Sigmoid colon (tissue), 7 donors: Measurements from ENCODE around the gene CENPV. TPM values are rescaled to one million over a fixed set of nuclear protein-coding genes. Genes with fewer than 3 reads are reported as not detected.
A peak's percentile ranks its signal among the peaks of the same experiment; 100 is the strongest.

Experiments
- DNase-seq: peaks from one replicate; pipeline ENCODE4 v3.0.0-alpha.2; 2019
- H3K27ac ChIP-seq, 4 donors: fragments of 200-600 bp; sonication (generic); one replicate each; pipeline ENCODE4 v1.5.1; 2016 to 2019; ENCODE audit warnings: mild to moderate bottlenecking in 1 of 4
- H3K27me3 ChIP-seq, 3 donors: fragments of 200-600 bp; sonication (generic); one replicate each; pipeline ENCODE4 v1.5.1; 2019; ENCODE audit warnings: mild to moderate bottlenecking in 1 of 3
- H3K36me3 ChIP-seq, 4 donors: fragments of 200-600 bp; sonication (generic); one replicate each; pipeline ENCODE4 v1.5.1; 2016 to 2019
- H3K4me1 ChIP-seq, 4 donors: fragments of 200-600 bp; sonication (generic); one replicate each; pipeline ENCODE4 v1.5.1; 2017 to 2019
- H3K4me3 ChIP-seq, 4 donors: fragments of 200-600 bp; sonication (generic); one replicate each; pipeline ENCODE4 v1.5.1; 2017 to 2019; ENCODE audit warnings: mild to moderate bottlenecking in 2 of 4, moderate library complexity in 1 of 4
- H3K9me3 ChIP-seq, 4 donors: fragments of 200-600 bp in 3 of 4; sonication (generic) in 3 of 4; one replicate each; pipeline versions ENCODE4 v1.5.1 to v1.6.1; 2013 to 2019
- EP300 ChIP-seq, 4 donors: sonication (generic); formaldehyde crosslinking; IDR thresholded peaks; one replicate each; pipeline ENCODE4 v1.6.1; 2017; ENCODE audit warnings: antibody characterized with exemption in 4 of 4
- POLR2A ChIP-seq, 2 donors: fragments of 450-650 bp; IDR thresholded peaks; one replicate each; pipeline ENCODE4 v1.6.1; 2016; ENCODE audit warnings: antibody characterized with exemption in 2 of 2, mild to moderate bottlenecking in 2 of 2, moderate library complexity in 2 of 2
- POLR2AphosphoS5 ChIP-seq, 4 donors: sonication (generic); formaldehyde crosslinking; IDR thresholded peaks; one replicate each; pipeline ENCODE4 v1.6.1; 2017; ENCODE audit warnings: antibody characterized with exemption in 4 of 4
- WGBS, 2 donors: extraction: QIAGEN DNeasy Blood & Tissue Kit; methylation state at CpG; one replicate each; pipeline ENCODE4 v1.1.7; 2013; 5-methylcytosine and 5-hydroxymethylcytosine counted together
- intact Hi-C: fragments of 100-400 bp; cut with DNase I; formaldehyde crosslinking; loops from one replicate; pipeline ENCODE4 v1.15.1; 2023
- polyA plus RNA-seq, 3 donors: library from polyadenylated mRNA; stranded (reverse); fragments of 200-250 nt; gene quantifications; one replicate each; pipeline ENCODE4 v1.2.3, GENCODE V29; 2013
- total RNA-seq, 4 donors: library from RNA; depleted of rRNA; stranded (reverse); fragments of >200 nt; gene quantifications; one replicate each; pipeline ENCODE4 v1.1.0, GENCODE V29; 2016
- TF ChIP-seq, protein P1 (sequence below), 4 experiments: fragments of 450-650 bp in 3 of 4; fragments of 200-600 bp in 1 of 4; IDR thresholded peaks; one replicate each; pipeline ENCODE4 v1.5.1; 2016 to 2019; ENCODE audit warnings: antibody characterized with exemption in 4 of 4, mild to moderate bottlenecking in 3 of 4, moderate library complexity in 2 of 4
- donor health status: healthy with polysubstance abuse.
- donor health status: Bipolar disorder and iron deficiency.
- donor health status: healthy.

The CENPV gene
- total and polyA plus RNA-seq, 7 donors: 12.8 to 62.5 (median 23.8) TPM

DNA sequence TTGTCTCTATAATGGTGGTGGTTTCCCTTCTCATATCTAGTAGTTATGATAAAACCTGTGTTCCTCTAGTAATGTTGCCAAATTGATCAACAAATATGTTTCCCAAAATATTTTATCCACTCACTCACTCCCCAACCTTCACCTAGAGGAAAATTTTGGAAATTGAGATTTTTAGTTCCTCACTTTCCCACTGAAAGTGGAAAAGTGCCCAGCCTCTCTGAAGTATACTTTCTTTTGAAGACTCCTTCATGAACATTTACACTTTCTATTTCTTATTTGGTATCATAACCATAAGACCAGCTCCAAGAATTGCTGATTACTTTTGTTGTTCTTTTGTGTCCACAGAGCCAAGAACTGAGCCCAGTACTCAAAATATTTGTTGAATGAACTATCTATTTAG, 5.1 kb upstream of the CENPV start:
- Histone ChIP-seq H3K9me3 (no peaks in the 10 kb centered on the region), H3K36me3 (no peaks in the 10 kb centered on the region), H3K27me3 (no peaks in the 10 kb centered on the region), H3K4me3 (no peak overlapping the region), H3K27ac (no peak overlapping the region), H3K4me1 (peaks cover 0 to 4% (median 2%) of the 10 kb centered on the region in 4 donors)
- DNase-seq: no peak
- no peak for TF ChIP-seq POLR2A (IDR thresholded peaks at IDR 0.05)
- TF ChIP-seq POLR2AphosphoS5 (IDR thresholded peaks at IDR 0.05): no peak
- intact Hi-C loops: no loop called here

DNA sequence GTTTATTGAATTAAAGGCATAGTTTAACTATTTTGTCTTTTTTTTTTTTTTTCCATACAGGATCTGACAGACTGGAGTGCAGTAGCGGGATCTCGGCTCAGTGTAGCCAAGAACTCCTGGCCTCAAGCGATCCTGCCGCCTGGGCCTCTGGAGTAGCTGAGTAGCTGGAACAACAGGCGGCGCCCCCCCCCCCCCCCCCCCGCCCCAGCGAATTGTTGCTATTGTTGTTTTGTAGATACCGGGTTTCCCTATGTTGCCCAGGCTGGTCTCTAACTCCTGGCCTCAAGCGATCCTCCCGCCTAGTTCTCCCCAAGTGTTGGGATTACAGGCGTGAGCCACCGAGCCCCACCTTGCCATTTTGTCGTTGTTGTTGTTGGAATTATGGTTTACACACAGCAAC, 1.3 kb upstream of the CENPV start:
- 93 to 98% methylated on average over 14 of the region's 14 CpGs for WGBS, 2 donors
- H3K27me3 ChIP-seq: no peaks in the 10 kb centered on the region
- intact Hi-C loops: loop anchor here (5.0 kb wide), 1 partner anchor 67 kb away; no protein-coding TSS in a partner anchor
- no peaks in the 10 kb centered on the region for H3K9me3 ChIP-seq
- peak; percentile 14 for DNase-seq
- H3K27ac ChIP-seq: no peak overlapping the region
- H3K4me3 ChIP-seq: no peak overlapping the region
- H3K4me1 ChIP-seq: peaks cover 0 to 14% (median 10%) of the 10 kb centered on the region in 4 donors
- no peaks in the 10 kb centered on the region for H3K36me3 ChIP-seq
- TF ChIP-seq POLR2A (IDR thresholded peaks at IDR 0.05) (no peak), EP300 (IDR thresholded peaks at IDR 0.05) (no peak), POLR2AphosphoS5 (IDR thresholded peaks at IDR 0.05) (no peak)
- TF ChIP-seq, protein P1, sequence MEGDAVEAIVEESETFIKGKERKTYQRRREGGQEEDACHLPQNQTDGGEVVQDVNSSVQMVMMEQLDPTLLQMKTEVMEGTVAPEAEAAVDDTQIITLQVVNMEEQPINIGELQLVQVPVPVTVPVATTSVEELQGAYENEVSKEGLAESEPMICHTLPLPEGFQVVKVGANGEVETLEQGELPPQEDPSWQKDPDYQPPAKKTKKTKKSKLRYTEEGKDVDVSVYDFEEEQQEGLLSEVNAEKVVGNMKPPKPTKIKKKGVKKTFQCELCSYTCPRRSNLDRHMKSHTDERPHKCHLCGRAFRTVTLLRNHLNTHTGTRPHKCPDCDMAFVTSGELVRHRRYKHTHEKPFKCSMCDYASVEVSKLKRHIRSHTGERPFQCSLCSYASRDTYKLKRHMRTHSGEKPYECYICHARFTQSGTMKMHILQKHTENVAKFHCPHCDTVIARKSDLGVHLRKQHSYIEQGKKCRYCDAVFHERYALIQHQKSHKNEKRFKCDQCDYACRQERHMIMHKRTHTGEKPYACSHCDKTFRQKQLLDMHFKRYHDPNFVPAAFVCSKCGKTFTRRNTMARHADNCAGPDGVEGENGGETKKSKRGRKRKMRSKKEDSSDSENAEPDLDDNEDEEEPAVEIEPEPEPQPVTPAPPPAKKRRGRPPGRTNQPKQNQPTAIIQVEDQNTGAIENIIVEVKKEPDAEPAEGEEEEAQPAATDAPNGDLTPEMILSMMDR (IDR thresholded peaks at IDR 0.05): no peak

DNA sequence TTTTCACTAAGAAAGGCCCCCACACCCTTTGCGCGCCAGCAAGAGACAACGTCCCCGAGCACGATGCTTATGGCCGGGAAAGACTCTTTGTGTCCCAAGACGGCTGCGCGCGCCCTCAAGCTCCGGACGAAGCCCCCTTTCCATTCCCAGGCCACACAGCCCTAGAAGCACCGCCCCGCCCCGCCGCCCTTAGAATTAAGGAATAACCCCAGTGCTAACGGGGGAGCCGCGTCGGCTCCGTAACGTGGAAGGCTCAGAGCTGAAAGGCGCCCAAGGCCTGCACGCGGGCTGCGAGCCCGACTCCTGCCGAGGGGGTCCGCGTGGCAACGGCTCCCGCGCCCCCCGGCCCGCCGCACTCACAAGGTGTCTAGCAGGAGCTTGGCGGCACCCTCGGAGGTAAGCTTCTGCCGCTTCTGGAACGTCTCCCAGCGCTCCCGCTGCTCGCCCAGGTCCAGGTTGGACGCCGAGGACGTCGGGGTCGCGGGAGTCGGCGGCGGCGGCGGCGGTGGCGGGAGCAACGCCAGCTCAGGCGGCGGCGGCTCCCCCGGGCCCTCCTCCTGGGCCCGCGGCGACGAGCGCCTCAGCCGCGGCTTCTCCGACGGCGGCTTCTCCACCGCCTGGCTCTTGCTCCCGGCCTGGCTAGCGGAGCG, 477 bp downstream of the CENPV start:
- TF ChIP-seq POLR2A (IDR thresholded peaks at IDR 0.05) (no peak), POLR2AphosphoS5 (IDR thresholded peaks at IDR 0.05) (peak in 1 of 4 donors; percentile 27)
- Histone ChIP-seq H3K27me3 (no peaks in the 10 kb centered on the region), H3K4me3 (peak overlapping the region; percentile 57 to 65 (median 60)), H3K9me3 (no peaks in the 10 kb centered on the region), H3K27ac (peak overlapping the region; percentile 39 to 68 (median 66)), H3K36me3 (peaks cover 0 to 11% (median 2%) of the 10 kb centered on the region in 4 donors), H3K4me1 (peaks cover 0 to 14% (median 10%) of the 10 kb centered on the region in 4 donors)
- DNase-seq: peak; percentile 70
- 0 to 1% methylated on average over 75 of the region's 75 CpGs for WGBS, 2 donors
- intact Hi-C loops: loop anchor here (5.0 kb wide), 1 partner anchor 65 kb away; no protein-coding TSS in a partner anchor

DNA sequence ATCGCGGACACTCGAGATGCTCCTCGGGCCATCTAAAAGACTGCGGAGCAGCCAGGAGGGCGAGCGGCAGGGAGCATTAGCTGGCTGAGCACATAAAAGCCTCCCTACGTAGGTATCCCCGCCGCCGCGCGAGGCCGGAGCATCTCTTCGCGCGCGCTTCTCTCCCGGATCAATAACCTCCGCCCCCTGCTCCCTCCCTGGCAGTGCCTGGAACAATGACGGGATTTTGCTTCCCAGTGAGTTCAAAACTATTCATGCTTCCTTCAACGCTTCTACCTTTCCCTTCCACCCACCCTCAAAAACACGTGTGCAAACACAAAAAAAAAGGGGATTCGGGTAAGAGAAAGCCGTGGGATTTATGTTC, 984 bp downstream of the CENPV start:
- H3K4me3 ChIP-seq: peak overlapping the region; percentile 57 to 65 (median 60)
- TF ChIP-seq POLR2AphosphoS5 (IDR thresholded peaks at IDR 0.05) (no peak), POLR2A (IDR thresholded peaks at IDR 0.05) (no peak), EP300 (IDR thresholded peaks at IDR 0.05) (no peak)
- TF ChIP-seq, protein P1 (IDR thresholded peaks at IDR 0.05): no peak
- 1 to 5% methylated on average over 25 of the region's 25 CpGs for WGBS, 2 donors
- no peaks in the 10 kb centered on the region for H3K9me3 ChIP-seq
- H3K36me3 ChIP-seq: peaks cover 0 to 11% (median 2%) of the 10 kb centered on the region in 4 donors
- H3K27me3 ChIP-seq: no peaks in the 10 kb centered on the region
- intact Hi-C loops: loop anchor here (5.0 kb wide), 1 partner anchor 65 kb away; no protein-coding TSS in a partner anchor
- H3K4me1 ChIP-seq: peaks cover 0 to 14% (median 10%) of the 10 kb centered on the region in 4 donors
- peak overlapping the region in 3 of 4 donors; percentile 39 to 68 (median 66) for H3K27ac ChIP-seq
- no peak for DNase-seq

DNA sequence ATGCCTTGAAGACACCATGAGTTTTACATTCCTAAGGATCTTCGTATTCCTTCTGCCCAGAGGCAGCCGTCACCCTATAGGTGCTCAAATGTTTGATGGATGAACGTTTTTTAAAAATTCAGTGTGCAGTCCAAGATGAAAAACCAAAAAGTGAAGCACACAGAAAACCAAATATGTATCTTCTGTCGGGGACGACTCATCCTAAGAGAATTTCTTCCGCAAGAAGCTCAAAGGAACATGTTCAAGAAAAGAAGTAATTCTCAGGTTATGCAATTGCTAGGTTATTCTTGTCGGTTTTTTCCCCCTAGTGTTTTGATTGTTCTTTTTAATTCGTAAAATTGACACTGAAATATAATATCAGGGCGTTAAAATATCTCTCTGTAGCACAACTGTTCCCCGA, 1.4 kb downstream of the CENPV start:
- H3K4me1 ChIP-seq: peaks cover 0 to 14% (median 10%) of the 10 kb centered on the region in 4 donors
- intact Hi-C loops: loop anchor here (5.0 kb wide), 1 partner anchor 65 kb away; no protein-coding TSS in a partner anchor
- TF ChIP-seq POLR2A (IDR thresholded peaks at IDR 0.05) (no peak), EP300 (IDR thresholded peaks at IDR 0.05) (no peak), POLR2AphosphoS5 (IDR thresholded peaks at IDR 0.05) (no peak)
- TF ChIP-seq, protein P1 (IDR thresholded peaks at IDR 0.05): no peak
- 21 to 44% methylated on average over 10 of the region's 10 CpGs for WGBS, 2 donors
- H3K27ac ChIP-seq: peak overlapping the region in 1 of 4 donors; percentile 68
- peak overlapping the region; percentile 57 to 65 (median 60) for H3K4me3 ChIP-seq
- H3K9me3 ChIP-seq: no peaks in the 10 kb centered on the region
- peaks cover 0 to 11% (median 2%) of the 10 kb centered on the region in 4 donors for H3K36me3 ChIP-seq
- no peaks in the 10 kb centered on the region for H3K27me3 ChIP-seq
- no peak for DNase-seq
